Measurements from ENCODE around the gene VWA8.

VWA8 gene

GRCh38 chr13:41823476-41823875, 137.4 kb downstream of the VWA8 start:
- H3K4me3 ChIP-seq (ENCODE audit: low read depth, low read length), result no peak overlapping the region
- ChIA-PET CTCF (no interaction called here), POLR2A (no interaction called here)
- DNase-seq (ENCODE audit: low read depth, low spot score), result no peak
- no peak for TF ChIP-seq CTCF (IDR thresholded peaks at IDR 0.05; ENCODE audit: insufficient read depth, low read length, missing control alignments)

- ChIA-PET CTCF (interaction anchor here (1.1 kb wide), 1 partner anchor 13 kb away, joined by 3 read pairs; no protein-coding TSS in a partner anchor), POLR2A (no interaction called here)
- no peak for DNase-seq (ENCODE audit: low read depth, low spot score)
- no peak for TF ChIP-seq CTCF (IDR thresholded peaks at IDR 0.05; ENCODE audit: insufficient read depth, low read length, missing control alignments)
- H3K4me3 ChIP-seq (ENCODE audit: low read depth, low read length), result no peak overlapping the region
Observed at GRCh38 chr13:41822560-41822959, 138.3 kb downstream of the VWA8 start.

GRCh38 chr13:41821238-41821594, 139.7 kb downstream of the VWA8 start:
- ChIA-PET CTCF (no interaction called here), POLR2A (no interaction called here)
- DNase-seq (ENCODE audit: low read depth, low spot score), result no peak
- TF ChIP-seq CTCF (IDR thresholded peaks at IDR 0.05; ENCODE audit: insufficient read depth, low read length, missing control alignments), result no peak
- H3K4me3 ChIP-seq (ENCODE audit: low read depth, low read length), result no peak overlapping the region

- ChIA-PET CTCF (no interaction called here), POLR2A (no interaction called here)
- DNase-seq (ENCODE audit: low read depth, low spot score), result no peak
- TF ChIP-seq CTCF (IDR thresholded peaks at IDR 0.05; ENCODE audit: insufficient read depth, low read length, missing control alignments), result no peak
- no peak overlapping the region for H3K4me3 ChIP-seq (ENCODE audit: low read depth, low read length)
Observed at GRCh38 chr13:41820581-41821237, 140.2 kb downstream of the VWA8 start.

- DNase-seq (ENCODE audit: low read depth, low spot score), result no peak
- TF ChIP-seq CTCF (IDR thresholded peaks at IDR 0.05; ENCODE audit: insufficient read depth, low read length, missing control alignments), result no peak
- POLR2A ChIA-PET, result no interaction called here
- CTCF ChIA-PET, result no interaction called here
- no peak overlapping the region for H3K4me3 ChIP-seq (ENCODE audit: low read depth, low read length)
Observed at GRCh38 chr13:41816057-41816456, 144.9 kb downstream of the VWA8 start.

GRCh38 chr13:41813426-41813825, 147.5 kb downstream of the VWA8 start:
- H3K4me3 ChIP-seq (ENCODE audit: low read depth, low read length), result no peak overlapping the region
- TF ChIP-seq CTCF (IDR thresholded peaks at IDR 0.05; ENCODE audit: insufficient read depth, low read length, missing control alignments), result no peak
- peak; percentile 17 for DNase-seq (ENCODE audit: low read depth, low spot score)
- ChIA-PET CTCF (interaction anchor here (1.8 kb wide), 1 partner anchor 12 kb away, joined by 7 read pairs; no protein-coding TSS in a partner anchor), POLR2A (no interaction called here)

All from AG04449 (cell line).